ENCODE measurements around the gene SEMA3E.

SEMA3E gene

GRCh38 chr7:83469076-83469475 is 179.9 kb downstream of the SEMA3E start:
- Histone ChIP-seq H3K23ac (ENCODE audit: low read length) (no peak overlapping the region), H2AFZ (ENCODE audit: insufficient read depth, low read length, poor library complexity) (no peak overlapping the region), H3K4me3 (ENCODE audit: low read depth, low read length) (no peak overlapping the region), H3K9me3 (ENCODE audit: insufficient read depth, low read depth, low read length) (no peaks in the 10 kb centered on the region), H3K9ac (ENCODE audit: low read length) (no peak overlapping the region), H2AK5ac (ENCODE audit: low read length) (no peak overlapping the region), H2BK12ac (ENCODE audit: low read length) (no peak overlapping the region), H3K4me2 (ENCODE audit: low read length) (no peak overlapping the region), H3K4me1 (ENCODE audit: control insufficient read depth in 1 of 2, insufficient read depth in 2 of 2, low read length in 2 of 2) (peaks cover 0 to 2% of the 10 kb centered on the region in 2 experiments), H3K18ac (ENCODE audit: low read length) (no peak overlapping the region), H3K79me1 (ENCODE audit: low read length) (no peaks in the 10 kb centered on the region), H3K27me3 (ENCODE audit: insufficient read depth, low read length) (no peaks in the 10 kb centered on the region), H3K36me3 (ENCODE audit: control insufficient read depth in 1 of 2, insufficient read depth in 2 of 2, low read length in 2 of 2) (no peaks in the 10 kb centered on the region), H3K27ac (ENCODE audit: low read depth, low read length) (no peak overlapping the region), H4K12ac (ENCODE audit: low read depth, low read length) (no peak overlapping the region), H2BK120ac (ENCODE audit: insufficient read depth, low read length, poor library complexity) (no peak overlapping the region), H2BK5ac (ENCODE audit: low read depth, low read length, poor library complexity) (no peak overlapping the region), H4K91ac (ENCODE audit: low read depth, low read length) (no peak overlapping the region), H3K14ac (ENCODE audit: low read length) (no peak overlapping the region), H3K79me2 (ENCODE audit: control insufficient read depth, insufficient read depth, low read length, poor library complexity) (no peaks in the 10 kb centered on the region), H4K8ac (ENCODE audit: low read depth, low read length) (no peak overlapping the region), H3K4ac (ENCODE audit: low read depth, low read length) (no peak overlapping the region)
- no CpG with 5 or more reads among the region's 2 CpGs for WGBS (ENCODE audit: extremely low coverage, insufficient coverage, insufficient read length)
- no peak for DNase-seq

DNA sequence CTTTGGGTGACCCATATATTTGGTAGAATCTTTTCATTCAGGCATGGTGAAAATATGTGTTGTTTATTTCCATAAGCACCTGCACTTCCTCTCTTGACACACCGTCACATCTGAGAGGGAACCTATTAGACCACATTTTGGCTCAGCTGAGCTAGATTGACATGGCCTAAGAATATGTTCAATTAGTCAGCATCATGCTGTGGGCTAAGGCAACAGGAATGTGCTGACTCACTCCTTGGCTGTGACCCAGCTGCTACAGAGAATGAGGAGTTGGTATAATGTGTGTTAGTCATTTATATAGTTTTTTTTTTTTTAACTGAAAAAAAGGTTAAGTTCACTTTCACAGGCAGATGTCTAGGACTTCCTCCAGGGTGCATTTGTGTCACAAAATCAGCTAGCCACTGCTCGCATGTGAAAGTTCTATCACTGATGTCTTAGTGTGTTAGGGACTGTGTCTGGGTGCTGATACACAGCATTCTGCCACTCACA is 180.6 kb downstream of the SEMA3E start:
- H3K14ac ChIP-seq (ENCODE audit: low read length) = no peak overlapping the region
- H2BK12ac ChIP-seq (ENCODE audit: low read length) = no peak overlapping the region
- WGBS (ENCODE audit: extremely low coverage, insufficient coverage, insufficient read length) = no CpG with 5 or more reads among the region's 2 CpGs

DNA sequence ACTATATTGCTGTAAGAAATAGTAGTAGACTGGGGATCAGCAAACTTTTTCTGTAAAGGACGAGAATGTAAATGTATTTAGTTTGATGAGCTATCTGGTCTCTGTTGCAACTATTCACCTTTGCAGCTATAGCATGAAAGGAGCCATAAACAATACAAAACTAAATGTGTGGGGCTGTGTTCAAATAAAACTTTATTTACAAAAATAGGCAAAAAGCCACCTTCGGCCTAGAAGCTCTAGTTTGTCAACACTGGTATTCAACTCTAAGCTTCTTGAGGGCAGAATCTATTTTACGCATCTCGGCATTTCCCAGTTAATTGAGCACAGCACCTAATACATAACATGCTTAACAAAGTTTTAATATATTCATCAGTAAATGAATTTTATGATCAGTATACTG is 181.4 kb downstream of the SEMA3E start:
- WGBS (ENCODE audit: extremely low coverage, insufficient coverage, insufficient read length) = no CpG with 5 or more reads among the region's 4 CpGs
- H4K8ac ChIP-seq (ENCODE audit: low read depth, low read length) = no peak overlapping the region
- DNase-seq = no peak

More for the DNA sequence above, 180.6 kb downstream of the SEMA3E start:
- Histone ChIP-seq H3K9ac (ENCODE audit: low read length) (no peak overlapping the region), H3K4me3 (ENCODE audit: low read depth, low read length) (no peak overlapping the region), H3K36me3 (ENCODE audit: control insufficient read depth in 1 of 2, insufficient read depth in 2 of 2, low read length in 2 of 2) (no peaks in the 10 kb centered on the region), H3K4me2 (ENCODE audit: low read length) (peak overlapping the region; percentile 38), H3K4me1 (ENCODE audit: control insufficient read depth in 1 of 2, insufficient read depth in 2 of 2, low read length in 2 of 2) (peaks cover 0 to 2% of the 10 kb centered on the region in 2 experiments), H3K27me3 (ENCODE audit: insufficient read depth, low read length) (no peaks in the 10 kb centered on the region), H2BK5ac (ENCODE audit: low read depth, low read length, poor library complexity) (no peak overlapping the region), H4K12ac (ENCODE audit: low read depth, low read length) (no peak overlapping the region), H3K23ac (ENCODE audit: low read length) (no peak overlapping the region), H3K79me1 (ENCODE audit: low read length) (no peaks in the 10 kb centered on the region), H3K18ac (ENCODE audit: low read length) (no peak overlapping the region), H4K91ac (ENCODE audit: low read depth, low read length) (no peak overlapping the region), H3K27ac (ENCODE audit: low read depth, low read length) (no peak overlapping the region), H2AFZ (ENCODE audit: insufficient read depth, low read length, poor library complexity) (no peak overlapping the region), H4K8ac (ENCODE audit: low read depth, low read length) (no peak overlapping the region), H3K9me3 (ENCODE audit: insufficient read depth, low read depth, low read length) (no peaks in the 10 kb centered on the region), H2BK120ac (ENCODE audit: insufficient read depth, low read length, poor library complexity) (no peak overlapping the region), H2AK5ac (ENCODE audit: low read length) (no peak overlapping the region), H3K4ac (ENCODE audit: low read depth, low read length) (no peak overlapping the region), H3K79me2 (ENCODE audit: control insufficient read depth, insufficient read depth, low read length, poor library complexity) (no peaks in the 10 kb centered on the region)
- DNase-seq = peak; percentile 57 to 76

DNA sequence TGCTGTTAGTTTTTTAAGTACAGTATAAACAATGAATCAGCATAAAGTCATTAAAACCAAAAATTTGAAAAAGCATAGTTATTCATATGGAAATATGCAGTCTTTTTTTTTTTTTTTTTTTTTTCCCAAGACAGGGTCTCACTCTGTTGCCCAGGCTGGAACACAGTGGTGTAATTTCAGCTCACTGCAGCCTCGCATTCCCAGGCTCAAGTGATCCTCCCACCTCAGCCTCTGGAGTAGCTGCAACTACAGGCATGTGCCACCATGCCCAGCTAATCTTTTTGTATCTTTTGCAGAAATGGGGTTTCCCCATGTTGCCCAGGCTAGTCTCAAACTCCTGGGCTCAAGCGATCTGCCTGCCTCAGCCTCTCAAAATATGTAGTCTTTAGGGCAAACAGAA is 182.0 kb downstream of the SEMA3E start:
- H3K9ac ChIP-seq (ENCODE audit: low read length) = no peak overlapping the region
- no peak overlapping the region for H3K14ac ChIP-seq (ENCODE audit: low read length)
- no peaks in the 10 kb centered on the region for H3K79me1 ChIP-seq (ENCODE audit: low read length)
- H2BK12ac ChIP-seq (ENCODE audit: low read length) = no peak overlapping the region
- H3K4me2 ChIP-seq (ENCODE audit: low read length) = no peak overlapping the region
- H2AFZ ChIP-seq (ENCODE audit: insufficient read depth, low read length, poor library complexity) = no peak overlapping the region
- H3K36me3 ChIP-seq (ENCODE audit: control insufficient read depth in 1 of 2, insufficient read depth in 2 of 2, low read length in 2 of 2) = no peaks in the 10 kb centered on the region
- H2BK120ac ChIP-seq (ENCODE audit: insufficient read depth, low read length, poor library complexity) = no peak overlapping the region
- H3K23ac ChIP-seq (ENCODE audit: low read length) = no peak overlapping the region
- no peak overlapping the region for H4K8ac ChIP-seq (ENCODE audit: low read depth, low read length)
- H3K4me1 ChIP-seq (ENCODE audit: control insufficient read depth in 1 of 2, insufficient read depth in 2 of 2, low read length in 2 of 2) = peaks cover 0 to 2% of the 10 kb centered on the region in 2 experiments
- H3K79me2 ChIP-seq (ENCODE audit: control insufficient read depth, insufficient read depth, low read length, poor library complexity) = no peaks in the 10 kb centered on the region
- no peak overlapping the region for H3K4me3 ChIP-seq (ENCODE audit: low read depth, low read length)
- H3K27me3 ChIP-seq (ENCODE audit: insufficient read depth, low read length) = no peaks in the 10 kb centered on the region
- H4K91ac ChIP-seq (ENCODE audit: low read depth, low read length) = no peak overlapping the region
- no peak overlapping the region for H3K4ac ChIP-seq (ENCODE audit: low read depth, low read length)
- H2BK5ac ChIP-seq (ENCODE audit: low read depth, low read length, poor library complexity) = no peak overlapping the region
- DNase-seq = no peak
- H2AK5ac ChIP-seq (ENCODE audit: low read length) = no peak overlapping the region
- H3K18ac ChIP-seq (ENCODE audit: low read length) = no peak overlapping the region
- H4K12ac ChIP-seq (ENCODE audit: low read depth, low read length) = no peak overlapping the region
- WGBS (ENCODE audit: extremely low coverage, insufficient coverage, insufficient read length) = no CpG with 5 or more reads among the region's 2 CpGs
- H3K27ac ChIP-seq (ENCODE audit: low read depth, low read length) = no peak overlapping the region
- no peaks in the 10 kb centered on the region for H3K9me3 ChIP-seq (ENCODE audit: insufficient read depth, low read depth, low read length)

More for the DNA sequence above, 181.4 kb downstream of the SEMA3E start:
- H2BK5ac ChIP-seq (ENCODE audit: low read depth, low read length, poor library complexity) = no peak overlapping the region
- H3K9me3 ChIP-seq (ENCODE audit: insufficient read depth, low read depth, low read length) = no peaks in the 10 kb centered on the region
- no peak overlapping the region for H2AFZ ChIP-seq (ENCODE audit: insufficient read depth, low read length, poor library complexity)
- no peak overlapping the region for H4K12ac ChIP-seq (ENCODE audit: low read depth, low read length)
- no peaks in the 10 kb centered on the region for H3K79me1 ChIP-seq (ENCODE audit: low read length)
- H3K18ac ChIP-seq (ENCODE audit: low read length) = no peak overlapping the region
- H2AK5ac ChIP-seq (ENCODE audit: low read length) = no peak overlapping the region
- H4K91ac ChIP-seq (ENCODE audit: low read depth, low read length) = no peak overlapping the region
- H2BK120ac ChIP-seq (ENCODE audit: insufficient read depth, low read length, poor library complexity) = no peak overlapping the region
- H3K79me2 ChIP-seq (ENCODE audit: control insufficient read depth, insufficient read depth, low read length, poor library complexity) = no peaks in the 10 kb centered on the region
- no peak overlapping the region for H3K23ac ChIP-seq (ENCODE audit: low read length)
- H3K27ac ChIP-seq (ENCODE audit: low read depth, low read length) = no peak overlapping the region
- peaks cover 0 to 2% of the 10 kb centered on the region in 2 experiments for H3K4me1 ChIP-seq (ENCODE audit: control insufficient read depth in 1 of 2, insufficient read depth in 2 of 2, low read length in 2 of 2)
- H3K4me2 ChIP-seq (ENCODE audit: low read length) = no peak overlapping the region
- H3K27me3 ChIP-seq (ENCODE audit: insufficient read depth, low read length) = no peaks in the 10 kb centered on the region
- H3K14ac ChIP-seq (ENCODE audit: low read length) = no peak overlapping the region
- no peak overlapping the region for H3K4me3 ChIP-seq (ENCODE audit: low read depth, low read length)
- H3K36me3 ChIP-seq (ENCODE audit: control insufficient read depth in 1 of 2, insufficient read depth in 2 of 2, low read length in 2 of 2) = no peaks in the 10 kb centered on the region
- no peak overlapping the region for H3K9ac ChIP-seq (ENCODE audit: low read length)
- H2BK12ac ChIP-seq (ENCODE audit: low read length) = no peak overlapping the region
- H3K4ac ChIP-seq (ENCODE audit: low read depth, low read length) = no peak overlapping the region

All from trophoblast cell (in vitro differentiated cells and primary cell).